GM12873 (cell line): ENCODE measurements around the gene NRXN3.

Source experiments
- CTCF ChIP-seq: IDR thresholded peaks from 2 replicates; pipeline ENCODE4 v1.5.1; 2012; ENCODE audit warnings: low read depth, mild to moderate bottlenecking, moderate library complexity, low read length, control low read depth; ENCODE audit not compliant: insufficient read depth; ENCODE audit errors: missing control alignments

Gene NRXN3

GRCh38 chr14:78316786-78317185 is 146.6 kb downstream of the NRXN3 start:
- no peak for TF ChIP-seq CTCF

GRCh38 chr14:78319406-78319805 is 149.2 kb downstream of the NRXN3 start:
- TF ChIP-seq CTCF: no peak

GRCh38 chr14:78319887-78320635 is 149.9 kb downstream of the NRXN3 start:
- TF ChIP-seq CTCF: no peak

GRCh38 chr14:78324353-78324752 is 154.2 kb downstream of the NRXN3 start:
- TF ChIP-seq CTCF: no peak

GRCh38 chr14:78325911-78326310 is 155.7 kb downstream of the NRXN3 start:
- TF ChIP-seq CTCF: no peak

- no peak for TF ChIP-seq CTCF
Measured at GRCh38 chr14:78327426-78328221, 157.5 kb downstream of the NRXN3 start.

GRCh38 chr14:78329371-78329770 is 159.2 kb downstream of the NRXN3 start:
- no peak for TF ChIP-seq CTCF
